ENCODE measurements around the gene DOLK.

The DOLK gene

DNA sequence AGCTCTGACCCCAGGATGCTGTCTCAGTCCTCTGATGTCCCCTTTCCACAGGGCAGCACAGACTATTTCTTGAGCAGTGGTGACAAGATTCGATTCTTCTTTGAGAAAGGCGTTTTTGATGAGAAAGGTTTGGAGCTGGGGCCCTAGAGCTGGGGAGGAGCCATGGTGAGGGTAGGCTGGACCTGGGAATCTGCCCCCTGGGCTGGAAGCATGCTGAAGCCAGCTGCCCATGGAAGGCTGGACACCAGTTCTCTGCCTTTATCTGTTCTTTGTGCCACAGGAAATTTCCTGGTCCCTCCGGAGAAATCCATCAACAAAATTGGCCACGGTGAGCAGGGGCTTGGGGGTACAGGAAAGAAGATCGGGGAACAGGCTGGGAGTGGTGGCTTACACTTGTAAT lies 13.7 kb downstream of the DOLK start:
- no peak for DNase-seq (ENCODE audit: low read depth, low spot score)

DNA sequence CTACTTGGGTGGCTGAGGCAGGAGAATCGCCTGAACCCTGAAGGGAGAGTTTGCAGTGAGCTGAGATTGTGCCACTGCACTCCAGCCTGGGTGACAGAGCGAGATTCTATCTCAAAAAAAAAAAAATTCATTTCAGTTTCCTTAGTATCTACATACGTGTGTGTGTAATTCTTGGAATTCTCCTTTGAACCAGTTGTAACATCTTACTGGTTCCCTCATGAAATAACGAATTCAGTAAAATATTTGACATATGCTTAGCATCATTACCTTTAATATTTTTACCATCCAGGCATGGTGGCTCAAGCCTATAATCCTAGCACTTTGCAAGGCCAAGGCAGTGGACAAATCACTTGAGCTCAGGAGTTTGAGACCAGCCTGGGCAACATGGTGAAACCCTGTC lies 17.8 kb downstream of the DOLK start:
- DNase-seq (ENCODE audit: low read depth, low spot score): no peak

DNA sequence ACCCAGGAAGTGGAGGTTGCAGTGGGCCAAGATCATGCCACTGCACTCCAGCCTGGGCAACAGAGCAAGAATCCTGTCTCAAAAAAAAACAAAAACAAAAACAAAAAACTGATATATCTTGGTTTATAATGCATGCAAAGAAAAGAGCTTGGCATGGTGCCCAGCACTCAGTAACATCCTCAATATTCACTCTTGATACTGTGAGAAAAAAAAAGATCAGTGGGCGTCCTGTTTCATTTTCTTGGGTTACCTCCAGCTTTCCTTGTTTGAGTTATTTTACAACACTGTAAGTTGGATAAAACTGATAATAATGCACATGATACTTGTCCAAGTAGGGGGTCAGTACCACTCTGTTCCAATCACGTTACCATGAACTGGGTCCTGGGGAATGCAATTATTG lies 18.8 kb downstream of the DOLK start:
- no peak for DNase-seq (ENCODE audit: low read depth, low spot score)

DNA sequence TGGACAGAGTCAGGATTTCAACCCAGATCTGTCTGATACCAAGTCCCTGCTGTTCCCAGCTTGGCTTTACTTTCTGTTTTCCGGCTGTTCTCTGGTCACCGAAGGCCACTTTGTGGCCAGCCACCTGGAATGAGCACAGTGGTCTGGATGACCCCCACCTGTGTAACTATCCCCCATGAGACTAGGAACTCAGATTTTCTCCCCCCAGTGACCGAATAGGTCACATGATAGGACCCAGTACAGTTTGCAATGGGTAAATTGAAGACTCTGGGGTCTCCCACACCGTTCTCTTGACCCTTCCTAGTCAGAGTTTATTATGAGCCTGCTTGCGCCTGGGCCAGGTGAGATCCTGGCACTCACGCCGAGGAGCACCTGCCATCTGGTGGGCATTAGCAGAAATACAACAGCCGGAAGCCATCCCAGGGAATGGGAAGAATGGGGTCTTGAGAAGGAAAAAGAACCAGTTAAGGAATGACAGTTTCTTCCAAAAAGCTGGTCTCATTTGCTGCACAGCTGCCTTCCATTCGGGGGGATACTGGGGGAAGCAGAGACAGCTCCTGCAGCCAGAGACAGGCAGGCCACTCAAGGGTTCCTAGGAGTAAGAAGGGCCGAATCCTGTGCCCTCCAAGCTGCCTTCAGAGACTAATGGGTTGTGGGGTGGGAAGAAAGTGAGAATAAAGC lies 19.5 kb downstream of the DOLK start:
- no peak for DNase-seq (ENCODE audit: low read depth, low spot score)

DNA sequence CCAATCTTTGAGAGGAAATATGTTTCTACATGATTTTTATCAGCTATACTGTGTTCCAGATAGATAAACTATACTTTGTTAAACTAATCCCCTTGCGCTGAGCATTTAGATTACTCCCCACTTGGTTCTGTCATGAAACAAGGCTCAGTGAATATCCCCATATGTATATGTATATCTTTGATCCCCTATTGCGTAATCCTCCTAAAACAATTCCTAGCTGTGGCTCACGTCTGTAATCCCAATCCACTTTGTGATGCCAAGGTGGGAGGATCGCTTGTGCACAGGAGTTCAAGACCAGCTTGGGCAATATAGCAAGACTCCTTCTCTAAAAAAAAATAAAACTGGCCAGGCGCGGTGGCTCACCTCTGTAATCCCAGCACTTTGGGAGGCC lies 23.9 kb downstream of the DOLK start:
- no peak for DNase-seq (ENCODE audit: low read depth, low spot score)

DNA sequence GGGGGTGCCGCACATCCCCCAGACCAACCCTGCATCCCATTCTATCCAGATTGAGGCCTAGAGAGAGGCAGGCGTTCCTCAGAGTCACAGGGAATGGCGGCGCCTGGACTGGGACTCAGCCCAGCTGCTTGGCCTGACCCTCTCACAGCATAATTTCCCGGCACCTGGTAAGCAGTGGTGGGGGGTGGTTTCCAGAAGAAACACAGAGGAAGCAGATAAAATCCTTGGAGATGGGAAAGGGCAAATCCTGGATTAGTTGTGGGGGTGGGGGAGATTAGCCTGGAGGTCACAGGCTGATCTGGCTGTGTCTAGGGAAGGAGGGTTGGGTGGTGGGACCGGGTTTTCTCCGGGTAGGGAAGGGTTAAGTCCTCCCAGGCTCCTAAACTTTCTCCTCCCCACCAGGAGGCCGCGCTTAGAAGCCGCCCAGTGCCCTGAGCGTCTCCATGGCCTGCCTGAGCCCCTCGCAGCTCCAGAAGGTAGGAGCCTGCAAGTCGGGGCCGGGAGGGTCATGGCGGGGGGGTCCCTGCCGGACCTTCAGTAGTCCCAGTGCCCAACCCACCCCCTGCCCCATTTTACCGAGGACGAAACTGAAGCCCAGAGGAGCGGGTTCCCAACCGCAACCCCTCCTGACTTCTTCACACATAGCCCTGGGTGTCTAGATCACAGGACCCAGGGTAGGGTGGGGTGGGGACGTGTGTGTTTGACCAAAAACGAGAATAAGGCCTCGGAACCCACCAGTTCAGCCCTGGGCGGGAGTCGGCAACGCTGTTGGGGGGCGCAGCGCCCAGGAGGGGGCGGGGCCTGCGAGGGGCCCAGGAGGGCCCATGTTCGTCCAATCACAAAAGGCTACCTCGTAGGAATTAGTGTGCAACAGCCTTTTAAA lies 25.3 kb downstream of the DOLK start:
- peak; percentile 42 for DNase-seq (ENCODE audit: low read depth, low spot score)

DNA sequence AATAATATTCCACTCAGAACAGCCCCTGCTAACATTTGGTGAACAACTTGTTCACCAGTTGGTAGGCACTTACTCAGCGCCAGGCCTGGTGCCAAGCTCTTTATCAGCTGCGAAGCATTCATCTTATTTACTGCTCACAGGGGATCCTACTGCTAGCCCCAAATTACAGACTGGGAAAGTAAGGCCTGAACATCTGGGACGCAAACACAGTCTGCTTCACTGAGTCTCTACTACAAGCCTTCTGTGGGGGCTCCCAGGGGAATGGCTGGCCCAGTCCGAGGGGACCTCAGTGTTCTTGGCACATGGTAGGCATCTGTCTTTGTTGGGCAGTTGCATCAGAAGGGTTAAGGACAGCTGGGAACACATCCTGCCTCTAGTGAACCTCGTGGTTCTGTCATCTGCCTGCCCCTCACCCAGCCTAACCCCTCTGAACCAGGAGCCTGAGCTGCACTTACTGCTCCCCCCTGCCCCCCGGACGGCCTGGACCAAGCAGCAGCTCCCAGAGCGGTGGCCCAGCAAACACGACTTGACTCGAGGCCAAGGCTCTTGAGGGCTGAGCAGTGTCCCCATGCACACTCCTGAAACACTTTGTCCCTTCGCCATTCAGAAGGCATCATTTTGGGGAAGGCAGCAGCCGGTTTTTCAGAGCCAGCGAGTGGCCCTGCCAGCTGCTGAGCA lies 26.9 kb downstream of the DOLK start, which contains the start of gene PHYHD1:
TSS of gene PHYHD1 (plus strand) at position 602 of the 678 bp plus-strand sequence. CDS start 1,342 bp downstream, outside the sequence.
- DNase-seq (ENCODE audit: low read depth, low spot score): no peak

DNA sequence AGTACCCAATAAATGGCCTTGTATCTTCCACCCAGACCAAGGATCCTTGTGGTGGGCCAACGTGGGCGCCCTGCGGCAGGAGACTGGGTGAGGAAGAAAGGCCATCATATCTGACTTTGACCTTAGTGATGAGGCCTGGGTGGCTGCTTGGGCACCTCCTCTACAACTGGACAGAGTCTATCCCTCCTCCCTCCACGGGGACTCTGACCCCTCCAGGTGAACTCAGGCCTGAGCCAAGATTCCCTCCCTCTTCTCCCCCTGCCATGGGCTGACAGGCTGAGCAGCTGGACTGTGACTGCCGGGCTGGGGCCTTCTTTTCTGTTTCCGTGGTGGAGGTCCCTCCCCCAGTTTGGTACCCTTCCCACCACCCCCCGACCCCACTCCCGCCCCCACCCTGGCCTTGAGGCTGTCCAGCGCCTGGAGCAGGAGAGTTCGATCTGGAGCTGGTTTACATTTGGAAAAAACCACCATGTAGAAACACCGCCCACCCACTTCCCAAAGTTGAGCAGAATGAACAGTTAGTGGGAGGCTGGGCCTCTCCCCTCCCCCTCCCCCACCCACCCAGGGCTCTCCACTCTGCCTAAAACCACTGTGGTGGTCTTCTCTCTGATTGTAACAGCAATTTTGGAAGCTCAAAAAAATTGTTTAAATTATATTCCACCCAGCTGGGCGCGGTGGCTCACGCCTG lies 27.9 kb downstream of the DOLK start:
- DNase-seq (ENCODE audit: low read depth, low spot score): no peak

DNA sequence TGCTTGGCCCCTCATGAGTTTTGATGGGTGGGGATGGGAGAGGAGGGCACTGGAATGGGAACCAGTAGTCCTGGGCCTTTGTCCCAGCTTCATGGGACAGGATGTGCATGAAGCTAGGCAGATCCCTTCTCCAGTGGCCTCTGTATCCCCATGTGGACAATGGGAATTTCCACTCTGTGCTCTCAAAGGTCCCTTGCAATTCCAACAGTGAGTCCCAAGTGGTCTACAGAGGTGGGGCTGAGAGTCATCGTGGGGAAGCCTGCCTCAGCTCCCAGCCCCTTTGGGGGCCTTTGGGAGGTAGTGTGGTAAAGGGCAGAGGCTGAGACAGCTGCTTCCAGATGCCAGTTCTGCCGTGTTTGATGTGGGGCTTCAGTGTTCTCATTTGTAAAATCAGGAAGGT lies 28.5 kb downstream of the DOLK start:
- DNase-seq (ENCODE audit: low read depth, low spot score): no peak

DNA sequence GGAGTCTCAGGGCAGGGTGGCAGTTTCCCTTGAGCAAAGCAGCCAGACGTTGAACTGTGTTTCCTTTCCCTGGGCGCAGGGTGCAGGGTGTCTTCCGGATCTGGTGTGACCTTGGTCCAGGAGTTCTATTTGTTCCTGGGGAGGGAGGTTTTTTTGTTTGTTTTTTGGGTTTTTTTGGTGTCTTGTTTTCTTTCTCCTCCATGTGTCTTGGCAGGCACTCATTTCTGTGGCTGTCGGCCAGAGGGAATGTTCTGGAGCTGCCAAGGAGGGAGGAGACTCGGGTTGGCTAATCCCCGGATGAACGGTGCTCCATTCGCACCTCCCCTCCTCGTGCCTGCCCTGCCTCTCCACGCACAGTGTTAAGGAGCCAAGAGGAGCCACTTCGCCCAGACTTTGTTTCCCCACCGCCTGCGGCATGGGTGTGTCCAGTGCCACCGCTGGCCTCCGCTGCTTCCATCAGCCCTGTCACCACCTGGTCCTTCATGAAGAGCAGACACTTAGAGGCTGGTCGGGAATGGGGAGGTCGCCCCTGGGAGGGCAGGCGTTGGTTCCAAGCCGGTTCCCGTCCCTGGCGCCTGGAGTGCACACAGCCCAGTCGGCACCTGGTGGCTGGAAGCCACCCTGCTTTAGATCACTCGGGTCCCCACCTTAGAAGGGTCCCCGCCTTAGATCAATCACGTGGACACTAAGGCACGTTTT lies 30.1 kb downstream of the DOLK start:
- no peak for DNase-seq (ENCODE audit: low read depth, low spot score)

DNA sequence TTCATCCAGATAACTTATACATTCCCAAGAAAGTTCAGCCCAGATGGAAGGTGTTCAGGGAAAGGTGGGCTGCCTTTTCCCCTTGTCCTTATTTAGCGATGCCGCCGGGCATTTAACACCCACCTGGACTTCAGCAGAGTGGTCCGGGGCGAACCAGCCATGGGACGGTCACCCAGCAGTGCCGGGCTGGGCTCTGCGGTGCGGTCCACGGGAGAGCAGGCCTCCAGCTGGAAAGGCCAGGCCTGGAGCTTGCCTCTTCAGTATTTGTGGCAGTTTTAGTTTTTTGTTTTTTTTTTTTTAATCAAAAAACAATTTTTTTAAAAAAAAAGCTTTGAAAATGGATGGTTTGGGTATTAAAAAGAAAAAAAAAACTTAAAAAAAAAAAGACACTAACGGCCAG lies 30.7 kb downstream of the DOLK start:
- no peak for DNase-seq (ENCODE audit: low read depth, low spot score)

DNA sequence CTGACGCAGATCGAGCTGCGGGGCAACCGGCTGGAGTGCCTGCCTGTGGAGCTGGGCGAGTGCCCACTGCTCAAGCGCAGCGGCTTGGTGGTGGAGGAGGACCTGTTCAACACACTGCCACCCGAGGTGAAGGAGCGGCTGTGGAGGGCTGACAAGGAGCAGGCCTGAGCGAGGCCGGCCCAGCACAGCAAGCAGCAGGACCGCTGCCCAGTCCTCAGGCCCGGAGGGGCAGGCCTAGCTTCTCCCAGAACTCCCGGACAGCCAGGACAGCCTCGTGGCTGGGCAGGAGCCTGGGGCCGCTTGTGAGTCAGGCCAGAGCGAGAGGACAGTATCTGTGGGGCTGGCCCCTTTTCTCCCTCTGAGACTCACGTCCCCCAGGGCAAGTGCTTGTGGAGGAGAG lies 31.2 kb downstream of the DOLK start:
- DNase-seq (ENCODE audit: low read depth, low spot score): no peak

DNA sequence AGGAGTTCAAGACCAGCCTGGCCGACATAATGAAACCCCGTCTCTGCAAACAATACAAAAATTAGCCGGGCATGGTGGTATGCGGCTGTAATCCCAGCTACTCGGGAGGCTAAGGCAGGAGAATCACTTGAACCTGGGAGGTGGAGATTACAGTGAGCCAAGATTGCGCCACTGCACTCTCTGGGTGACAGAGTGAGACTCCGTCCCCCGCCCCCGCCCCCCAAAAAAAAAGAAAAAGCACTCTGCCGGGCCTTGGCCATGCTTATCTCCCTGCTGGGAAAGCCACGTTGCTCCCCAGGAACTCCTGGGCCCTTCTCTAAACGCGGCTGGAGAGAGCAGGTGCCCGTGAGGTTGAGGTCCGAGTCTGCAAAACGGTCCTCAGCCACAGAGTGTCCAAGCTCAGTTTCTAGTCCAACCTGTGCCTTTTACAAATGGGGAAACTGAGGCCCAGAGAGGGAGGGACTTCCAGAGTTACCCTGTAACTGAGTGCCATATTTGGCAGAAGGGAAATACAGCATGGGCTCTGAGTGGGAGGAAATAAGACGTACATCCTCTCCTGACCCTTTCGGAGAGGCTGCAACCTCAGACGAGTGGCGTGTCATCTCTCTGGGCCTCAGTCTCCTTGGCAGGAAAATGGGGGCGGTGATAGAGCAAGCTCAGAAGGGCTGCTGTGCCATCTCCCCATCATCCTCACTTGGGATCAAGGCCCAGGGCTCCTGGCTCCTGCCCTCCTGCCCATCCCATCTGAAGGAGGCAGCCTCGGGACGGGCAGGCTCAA lies 33.2 kb downstream of the DOLK start:
- DNase-seq (ENCODE audit: low read depth, low spot score): no peak

DNA sequence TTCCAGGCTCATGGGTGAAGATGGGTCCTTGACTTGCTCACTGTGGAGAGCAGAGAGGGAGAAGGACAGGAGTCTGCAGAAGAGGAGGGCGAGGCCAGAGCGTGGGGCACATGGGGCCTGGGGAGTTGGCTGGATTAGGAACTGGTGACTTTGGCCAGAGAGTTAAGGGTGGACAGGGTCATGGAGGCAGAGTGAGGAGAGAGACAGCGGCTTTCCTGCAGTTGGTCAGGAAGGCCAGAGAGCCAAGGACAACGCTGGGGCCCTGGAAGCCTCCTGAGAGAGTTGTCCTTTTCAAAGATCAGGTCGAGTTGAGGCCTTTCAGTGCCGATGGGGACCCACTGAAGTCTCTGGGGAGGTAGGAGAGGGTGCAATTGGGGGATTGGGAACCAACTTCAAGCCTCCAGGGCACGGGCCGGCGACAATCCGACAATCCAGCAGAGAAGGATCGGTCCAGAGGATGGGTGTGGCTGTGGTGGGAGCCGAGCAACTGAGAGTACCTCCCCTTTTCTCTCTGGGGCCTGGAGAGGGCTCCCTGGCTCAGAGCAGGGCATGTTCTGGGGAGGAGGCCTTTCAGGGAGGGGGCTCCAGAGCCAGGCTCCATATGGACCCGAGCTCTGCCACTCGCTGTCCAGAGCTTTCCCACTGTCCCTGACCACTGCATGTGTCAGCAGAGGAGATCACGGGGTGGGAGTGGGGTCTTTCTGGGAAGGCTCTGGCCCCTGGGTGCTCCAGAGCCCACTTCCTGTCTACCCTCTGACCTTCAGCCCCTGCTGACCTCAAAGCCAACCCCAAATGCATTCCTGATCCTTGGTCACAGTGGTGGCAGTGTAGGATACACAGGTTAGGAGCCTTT lies 34.1 kb downstream of the DOLK start:
- no peak for DNase-seq (ENCODE audit: low read depth, low spot score)

DNA sequence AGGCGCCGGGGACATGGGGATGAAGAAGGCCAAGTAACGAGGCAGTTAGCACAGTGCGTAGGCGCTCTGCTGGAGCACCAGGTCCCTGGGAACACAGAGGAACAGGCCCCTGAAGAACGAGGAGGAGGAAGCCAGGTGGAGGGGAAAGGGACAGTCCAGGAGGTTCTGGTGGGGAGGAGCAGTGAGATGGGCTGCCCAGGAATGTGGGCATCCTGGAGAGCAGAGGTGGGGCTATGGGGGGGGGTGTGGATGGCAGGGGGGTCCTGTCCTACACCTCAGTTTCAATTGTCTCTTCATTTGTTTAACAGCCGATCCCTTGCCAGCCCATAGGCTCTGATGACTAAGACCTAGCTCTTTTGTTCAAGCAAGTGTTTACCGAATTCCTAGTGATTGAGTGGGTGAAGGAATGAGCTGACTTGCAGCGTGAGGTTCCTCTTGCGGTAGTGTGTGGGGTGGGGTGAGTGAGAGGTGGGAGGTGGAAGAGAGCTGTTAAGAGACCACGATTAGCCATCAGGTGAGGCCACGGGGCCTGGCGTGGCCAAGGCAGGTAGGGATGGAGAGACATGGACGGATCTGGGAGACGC lies 35.0 kb downstream of the DOLK start:
- no peak for DNase-seq (ENCODE audit: low read depth, low spot score)

DNA sequence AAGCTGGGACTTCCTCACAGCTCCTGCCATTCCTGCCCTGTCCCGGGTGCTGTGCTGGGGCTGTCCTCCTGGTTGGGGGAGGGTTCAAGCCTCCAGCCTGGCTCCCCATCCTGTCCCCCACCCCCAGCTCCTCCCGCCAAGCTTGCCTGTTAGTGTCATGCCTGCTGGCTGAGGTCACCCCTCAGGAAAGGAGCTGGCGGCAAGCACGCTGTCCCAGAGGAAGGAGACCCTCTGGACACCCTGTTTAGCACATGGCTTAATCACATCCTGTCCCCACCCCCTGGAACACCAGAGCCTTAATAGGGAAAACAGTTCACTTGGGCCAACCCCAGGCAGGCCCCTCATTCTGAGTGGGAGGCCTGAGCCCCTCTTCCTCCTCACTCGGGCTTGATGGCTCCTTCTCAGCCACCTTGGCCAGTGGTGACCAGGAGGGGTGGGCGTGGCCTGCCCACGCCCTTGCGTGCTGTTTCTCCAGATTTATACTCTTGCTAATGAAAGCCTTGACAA lies 35.8 kb downstream of the DOLK start:
- DNase-seq (ENCODE audit: low read depth, low spot score): no peak

DNA sequence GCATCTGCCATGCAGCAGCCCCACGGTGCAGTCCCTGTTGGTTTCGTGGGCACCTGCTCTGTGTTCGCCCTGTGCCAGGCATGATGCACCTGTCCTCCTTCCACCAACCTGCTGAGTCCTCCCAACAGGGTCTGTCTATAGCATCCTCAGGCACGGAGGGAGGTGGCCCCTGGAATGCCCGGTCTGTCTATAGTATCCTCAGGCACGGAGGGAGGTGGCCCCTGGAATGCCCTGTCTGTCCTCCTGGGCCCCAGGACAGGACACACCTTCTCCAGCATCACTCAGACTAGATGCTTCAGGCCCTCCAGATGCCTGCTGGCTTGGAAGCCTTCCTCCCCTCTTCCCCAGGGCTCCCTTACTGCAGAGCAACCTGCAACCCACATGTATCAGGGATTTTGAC lies 36.5 kb downstream of the DOLK start:
- no peak for DNase-seq (ENCODE audit: low read depth, low spot score)

DNA sequence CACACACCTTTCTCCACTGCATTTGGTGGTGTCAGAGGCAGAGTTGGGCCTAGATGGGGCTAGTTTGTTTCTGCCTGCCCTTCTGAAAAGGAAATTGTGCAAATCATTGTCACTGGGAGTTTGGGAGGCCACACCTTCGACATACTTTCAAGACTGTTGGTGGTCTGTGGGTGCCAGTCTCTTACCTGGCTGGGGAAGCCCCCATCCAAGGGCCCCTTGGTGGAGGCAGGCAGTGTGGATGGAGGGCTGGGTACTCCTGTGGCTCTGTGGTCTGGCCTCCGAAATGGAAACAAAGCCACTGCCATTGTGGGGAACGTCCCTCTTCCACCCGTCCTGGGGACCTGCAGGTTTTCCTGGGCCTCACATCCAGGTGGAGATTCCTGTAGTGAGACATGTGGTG lies 37.5 kb downstream of the DOLK start:
- DNase-seq (ENCODE audit: low read depth, low spot score): no peak

DNA sequence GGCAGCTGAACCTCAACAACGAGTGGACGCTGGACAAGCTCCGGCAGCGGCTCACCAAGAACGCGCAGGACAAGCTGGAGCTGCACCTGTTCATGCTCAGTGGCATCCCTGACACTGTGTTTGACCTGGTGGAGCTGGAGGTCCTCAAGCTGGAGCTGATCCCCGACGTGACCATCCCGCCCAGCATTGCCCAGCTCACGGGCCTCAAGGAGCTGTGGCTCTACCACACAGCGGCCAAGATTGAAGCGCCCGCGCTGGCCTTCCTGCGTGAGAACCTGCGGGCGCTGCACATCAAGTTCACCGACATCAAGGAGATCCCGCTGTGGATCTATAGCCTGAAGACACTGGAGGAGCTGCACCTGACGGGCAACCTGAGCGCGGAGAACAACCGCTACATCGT lies 39.0 kb downstream of the DOLK start:
- DNase-seq (ENCODE audit: low read depth, low spot score): no peak

All from iPS DF 19.7 (cell line).